HG02678 (cell line): ENCODE measurements around the gene ITSN1.

Source experiments
- ATAC-seq: cut with Tn5 transposase; IDR thresholded peaks from one replicate; pipeline ENCODE4 v1.9.1; 2021; ENCODE audit warnings: mild to moderate bottlenecking, moderate library complexity; ENCODE audit not compliant: unreplicated experiment

ITSN1 gene

GRCh38 chr21:33881689-33882440 is 239.6 kb downstream of the ITSN1 start:
- ATAC-seq, result no peak

- no peak for ATAC-seq
These were observed 240.8 kb downstream of the ITSN1 start for GRCh38 chr21:33883118-33883517.

- no peak for ATAC-seq
These were observed 242.3 kb downstream of the ITSN1 start for GRCh38 chr21:33884376-33885171.

GRCh38 chr21:33885172-33885514 is 242.8 kb downstream of the ITSN1 start:
- ATAC-seq, result no peak

- no peak for ATAC-seq
These were observed 244.0 kb downstream of the ITSN1 start for GRCh38 chr21:33886321-33886720.

- ATAC-seq, result no peak
These were observed 247.9 kb downstream of the ITSN1 start for GRCh38 chr21:33890187-33890586.

GRCh38 chr21:33892853-33893252 is 250.6 kb downstream of the ITSN1 start:
- ATAC-seq, result no peak

- no peak for ATAC-seq
These were observed 251.6 kb downstream of the ITSN1 start for GRCh38 chr21:33893917-33894316.

- ATAC-seq, result no peak
These were observed 252.5 kb downstream of the ITSN1 start for GRCh38 chr21:33894736-33895288.

- ATAC-seq, result no peak
These were observed 253.1 kb downstream of the ITSN1 start for GRCh38 chr21:33895356-33895755.

GRCh38 chr21:33896691-33897090 is 254.4 kb downstream of the ITSN1 start:
- no peak for ATAC-seq

- no peak for ATAC-seq
These were observed 254.8 kb downstream of the ITSN1 start for GRCh38 chr21:33897098-33897497.

GRCh38 chr21:33897739-33898138 is 255.4 kb downstream of the ITSN1 start:
- no peak for ATAC-seq

- ATAC-seq, result no peak
These were observed 256.3 kb downstream of the ITSN1 start for GRCh38 chr21:33898586-33898985.

- ATAC-seq, result no peak
These were observed 256.9 kb downstream of the ITSN1 start for GRCh38 chr21:33899199-33899598.

GRCh38 chr21:33901412-33902288 is 259.3 kb downstream of the ITSN1 start:
- no peak for ATAC-seq

GRCh38 chr21:33902349-33902748 is 260.0 kb downstream of the ITSN1 start:
- ATAC-seq, result no peak

- ATAC-seq, result no peak
These were observed 261.7 kb downstream of the ITSN1 start for GRCh38 chr21:33904041-33904440.

- ATAC-seq, result no peak
These were observed 266.5 kb downstream of the ITSN1 start for GRCh38 chr21:33908760-33909159.

GRCh38 chr21:33909756-33910155 is 267.5 kb downstream of the ITSN1 start:
- no peak for ATAC-seq

- ATAC-seq, result no peak
These were observed 271.9 kb downstream of the ITSN1 start for GRCh38 chr21:33914188-33914587.
